Stomach (tissue), 4 donors: ENCODE results near the gene TBC1D14.

Source experiments
- CTCF ChIP-seq, 7 experiments: fragments of 450-650 bp in 4 of 7; fragments of 200-600 bp in 3 of 7; sonication (generic) in 3 of 7; IDR thresholded peaks; one replicate each; pipeline ENCODE4 v1.5.1; 2016 to 2019; ENCODE audit warnings: antibody characterized with exemption in 7 of 7, control low read depth in 2 of 7, mild to moderate bottlenecking in 1 of 7
- POLR2A ChIP-seq, 4 donors: fragments of 450-650 bp; IDR thresholded peaks; one replicate each; pipeline ENCODE4 v1.6.1; 2016; ENCODE audit warnings: antibody characterized with exemption in 4 of 4, control low read depth in 2 of 4, mild to moderate bottlenecking in 1 of 4, moderate library complexity in 1 of 4

- TF ChIP-seq CTCF (IDR thresholded peaks at IDR 0.05), result no peak
- TF ChIP-seq POLR2A (IDR thresholded peaks at IDR 0.05), result no peak
Observed at GRCh38 chr4:6991249-6991648, 81.6 kb downstream of the TBC1D14 start.
